PC-3 (cell line): ENCODE measurements around the gene MIPEP. TPM values are rescaled to one million over a fixed set of nuclear protein-coding genes. Genes with fewer than 3 reads are reported as not detected.

Experiments
- ATAC-seq: fragments of 200-7000 bp; cut with Tn5 transposase; 2 replicates; pipeline ENCODE4 v1.9.1; 2020; ENCODE audit warnings: mild to moderate bottlenecking, moderate library complexity
- BruUV-seq: library from RNA; stranded (reverse); fragments of 400-500 nt; replicated peaks from 2 replicates; lab custom pipeline; 2021; lab: Mats Ljungman, UMichigan
- CTCF ChIA-PET: fragments of 300-600 bp; sonication (Branson Sonifier 250); formaldehyde crosslinking; loops from one replicate; lab custom pipeline; 2022; ENCODE audit warnings: antibody characterized with exemption; lab: Charles Lee
- POLR2A ChIA-PET: fragments of 300-600 bp; sonication (Branson Sonifier 250); formaldehyde crosslinking; loops from one replicate; lab custom pipeline; 2022; ENCODE audit warnings: antibody characterized with exemption; ENCODE audit not compliant: unreplicated experiment; lab: Charles Lee
- DNase-seq: peaks from one replicate; pipeline ENCODE4 v3.0.0-alpha.2; 2015
- H2AFZ ChIP-seq: fragments of 300-600 bp; sonication (generic); 2 replicates; pipeline ENCODE4 v1.6.0; 2016; ENCODE audit warnings: antibody characterized with exemption, low read length
- H3F3A ChIP-seq: fragments of 300-600 bp; sonication (generic); one replicate; pipeline ENCODE4 v1.6.0; 2017; ENCODE audit warnings: antibody characterized with exemption, low read length, control low read depth, mild to moderate bottlenecking; ENCODE audit not compliant: unreplicated experiment
- H3K27ac ChIP-seq: fragments of 300-600 bp; sonication (generic); 2 replicates; pipeline ENCODE4 v1.5.1; 2016; ENCODE audit warnings: mild to moderate bottlenecking, low read length
- H3K27me3 ChIP-seq: fragments of 300-600 bp; sonication (generic); 2 replicates; pipeline ENCODE4 v1.6.1; 2016; ENCODE audit warnings: low read length, mixed read lengths
- H3K36me3 ChIP-seq: fragments of 300-600 bp; sonication (generic); 2 replicates; pipeline ENCODE4 v1.6.1; 2016; ENCODE audit warnings: low read depth, mixed run types, low read length, mixed read lengths
- H3K4me1 ChIP-seq: fragments of 300-600 bp; sonication (generic); 2 replicates; pipeline ENCODE4 v1.5.1; 2016; ENCODE audit warnings: low read length; ENCODE audit not compliant: insufficient read depth
- H3K4me2 ChIP-seq: fragments of 300-600 bp; sonication (generic); 2 replicates; pipeline ENCODE4 v1.6.0; 2016; ENCODE audit warnings: low read length
- H3K4me3 ChIP-seq: fragments of 300-600 bp; sonication (generic); 2 replicates; pipeline ENCODE4 v1.5.1; 2016; ENCODE audit warnings: mild to moderate bottlenecking, low read length, mixed read lengths
- H3K79me2 ChIP-seq: fragments of 300-600 bp; sonication (generic); 2 replicates; pipeline ENCODE4 v1.6.1; 2017; ENCODE audit warnings: low read length, mixed read lengths
- H3K9ac ChIP-seq: fragments of 300-600 bp; sonication (generic); 2 replicates; pipeline ENCODE4 v1.6.0; 2016; ENCODE audit warnings: mild to moderate bottlenecking, low read length
- H3K9me2 ChIP-seq: fragments of 300-600 bp; sonication (generic); replicated peaks from 2 replicates; pipeline ENCODE4 v1.6.1; 2016; ENCODE audit warnings: mixed run types, low read length, mixed read lengths
- H3K9me3 ChIP-seq: fragments of 300-600 bp; sonication (generic); 2 replicates; pipeline ENCODE4 v1.6.1; 2016; ENCODE audit warnings: low read length, mixed read lengths
- H4K20me1 ChIP-seq: fragments of 300-600 bp; sonication (generic); 2 replicates; pipeline ENCODE4 v1.6.1; 2016; ENCODE audit warnings: low read length, mixed read lengths
- EZH2 ChIP-seq: fragments of 300-600 bp; sonication (generic); IDR thresholded peaks from one replicate; pipeline ENCODE4 v1.6.1; 2017; ENCODE audit warnings: antibody characterized with exemption, mild to moderate bottlenecking, low read length; ENCODE audit not compliant: unreplicated experiment
- EZH2phosphoT487 ChIP-seq: fragments of 300-600 bp; sonication (generic); IDR thresholded peaks from 2 replicates; pipeline ENCODE4 v1.6.1; 2018; ENCODE audit warnings: mild to moderate bottlenecking, antibody characterized with exemption, low read length, borderline replicate concordance
- intact Hi-C: fragments of 100-400 bp; cut with micrococcal nuclease; formaldehyde crosslinking; loops from 2 replicates; pipeline ENCODE4 v1.9.0; 2023
- total RNA-seq: library from RNA; depleted of rRNA; stranded (reverse); fragments of >200 nt; gene quantifications from 2 replicates; pipeline ENCODE4 v1.2.3, GENCODE V29; 2014
- TF ChIP-seq, protein P1 (sequence below): fragments of 300-600 bp; sonication (generic); conservative IDR thresholded peaks from 2 replicates; pipeline ENCODE4 v1.5.1; 2017; ENCODE audit warnings: antibody characterized with exemption, low read depth, mild to moderate bottlenecking, low read length

Gene MIPEP
- total RNA-seq, 1 experiment from 2014 or later: 30.5 TPM

- H3K36me3 ChIP-seq: peaks cover 29% of the 10 kb centered on the region
- peak overlapping the region; percentile 27; the same call in 1 of the 2 replicates for H2AFZ ChIP-seq
- intact Hi-C loops: loop anchor here (2.0 kb wide), 1 partner anchor 22 kb away; no protein-coding TSS in a partner anchor
- peak; percentile 48 for ATAC-seq
- H3K9me2 ChIP-seq: no peaks in the 10 kb centered on the region
- peak overlapping the region; percentile 50 for H3K9ac ChIP-seq
- no TSS peak for BruUV-seq
- H3K27me3 ChIP-seq: no peaks in the 10 kb centered on the region
- no peaks in the 10 kb centered on the region for H4K20me1 ChIP-seq
- no peaks in the 10 kb centered on the region for H3K9me3 ChIP-seq
- H3K79me2 ChIP-seq: no peaks in the 10 kb centered on the region
- TF ChIP-seq, protein P1, sequence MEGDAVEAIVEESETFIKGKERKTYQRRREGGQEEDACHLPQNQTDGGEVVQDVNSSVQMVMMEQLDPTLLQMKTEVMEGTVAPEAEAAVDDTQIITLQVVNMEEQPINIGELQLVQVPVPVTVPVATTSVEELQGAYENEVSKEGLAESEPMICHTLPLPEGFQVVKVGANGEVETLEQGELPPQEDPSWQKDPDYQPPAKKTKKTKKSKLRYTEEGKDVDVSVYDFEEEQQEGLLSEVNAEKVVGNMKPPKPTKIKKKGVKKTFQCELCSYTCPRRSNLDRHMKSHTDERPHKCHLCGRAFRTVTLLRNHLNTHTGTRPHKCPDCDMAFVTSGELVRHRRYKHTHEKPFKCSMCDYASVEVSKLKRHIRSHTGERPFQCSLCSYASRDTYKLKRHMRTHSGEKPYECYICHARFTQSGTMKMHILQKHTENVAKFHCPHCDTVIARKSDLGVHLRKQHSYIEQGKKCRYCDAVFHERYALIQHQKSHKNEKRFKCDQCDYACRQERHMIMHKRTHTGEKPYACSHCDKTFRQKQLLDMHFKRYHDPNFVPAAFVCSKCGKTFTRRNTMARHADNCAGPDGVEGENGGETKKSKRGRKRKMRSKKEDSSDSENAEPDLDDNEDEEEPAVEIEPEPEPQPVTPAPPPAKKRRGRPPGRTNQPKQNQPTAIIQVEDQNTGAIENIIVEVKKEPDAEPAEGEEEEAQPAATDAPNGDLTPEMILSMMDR: no peak
- TF ChIP-seq EZH2: no peak
- no peak for TF ChIP-seq EZH2phosphoT487
- peak overlapping the region; percentile 32 for H3K4me2 ChIP-seq
- H3F3A ChIP-seq: peaks cover 9% of the 10 kb centered on the region
- peaks cover 33% of the 10 kb centered on the region for H3K4me1 ChIP-seq
- CTCF ChIA-PET: no interaction called here
- peak; percentile 41 for DNase-seq
- POLR2A ChIA-PET: interaction anchor here (0.7 to 0.8 kb wide), 2 partner anchors 10 to 15 kb away, joined by 4 read pairs; no protein-coding TSS in a partner anchor
- H3K4me3 ChIP-seq: peak overlapping the region; percentile 2; the same call in 1 of the 2 replicates
- H3K27ac ChIP-seq: peak overlapping the region; percentile 93
Measured at GRCh38 chr13:23858546-23858945, 30.7 kb downstream of the MIPEP start.

- no peak overlapping the region for H2AFZ ChIP-seq
- POLR2A ChIA-PET: no interaction called here
- no peak for ATAC-seq
Measured at GRCh38 chr13:23856008-23856750, 33.0 kb downstream of the MIPEP start.

More at GRCh38 chr13:23856008-23856750, 33.0 kb downstream of the MIPEP start:
- BruUV-seq: no TSS peak
- Histone ChIP-seq H3K9me3 (no peaks in the 10 kb centered on the region), H3K36me3 (peaks cover 17% of the 10 kb centered on the region), H3K27me3 (no peaks in the 10 kb centered on the region), H3K4me2 (no peak overlapping the region), H3K79me2 (no peaks in the 10 kb centered on the region), H3F3A (peaks cover 9% of the 10 kb centered on the region), H3K4me1 (peaks cover 36% of the 10 kb centered on the region), H3K27ac (no peak overlapping the region), H3K9me2 (no peaks in the 10 kb centered on the region), H3K9ac (no peak overlapping the region), H3K4me3 (no peak overlapping the region), H4K20me1 (no peaks in the 10 kb centered on the region)
- DNase-seq: no peak
- intact Hi-C loops: no loop called here
- CTCF ChIA-PET: no interaction called here
- TF ChIP-seq, protein P1: no peak
- TF ChIP-seq EZH2phosphoT487 (no peak), EZH2 (no peak)
